Transverse colon (tissue), 3 donors: ENCODE measurements around the gene RLN2.

ENCODE experiments used
- CTCF ChIP-seq, 5 experiments: fragments of 200-600 bp in 3 of 5; fragments of 450-650 bp in 2 of 5; sonication (generic) in 3 of 5; IDR thresholded peaks; 1 replicate in 2 of 5; 2 replicates in 3 of 5; pipeline ENCODE4 v1.5.1; 2016 to 2017; ENCODE audit warnings: antibody characterized with exemption in 5 of 5, inconsistent platforms in 3 of 5, mild to moderate bottlenecking in 2 of 5, moderate library complexity in 1 of 5
- POLR2A ChIP-seq: fragments of 450-650 bp; IDR thresholded peaks from one replicate; pipeline ENCODE4 v1.6.1; 2016; ENCODE audit warnings: antibody characterized with exemption, mild to moderate bottlenecking, moderate library complexity

GRCh38 chr9:5269249-5269715, 35.2 kb downstream of the RLN2 start:
- TF ChIP-seq CTCF (IDR thresholded peaks at IDR 0.05) (no peak), POLR2A (no peak)
